ENCODE measurements around the gene TTC6.
A peak's percentile ranks its signal among the peaks of the same experiment; 100 is the strongest.

TTC6 gene

GRCh38 chr14:37566811-37567371 is 28.5 kb upstream of the TTC6 start:
- DNase-seq: no peak
- no peaks in the 10 kb centered on the region for H3K36me3 Mint-ChIP-seq (ENCODE audit: low read depth)
- peak overlapping the region; percentile 46 for H3K27ac Mint-ChIP-seq
- H3K4me1 Mint-ChIP-seq: peaks cover 4% of the 10 kb centered on the region
- H3K9me3 Mint-ChIP-seq: no peaks in the 10 kb centered on the region
- H3K27me3 Mint-ChIP-seq (ENCODE audit: low read depth, poor library complexity): no peaks in the 10 kb centered on the region
- no peak overlapping the region for H3K4me3 Mint-ChIP-seq
- no peak for TF ChIP-seq CTCF (IDR thresholded peaks at IDR 0.05)

- Mint-ChIP-seq H3K4me1 (peaks cover 4% of the 10 kb centered on the region), H3K27me3 (ENCODE audit: low read depth, poor library complexity) (no peaks in the 10 kb centered on the region), H3K36me3 (ENCODE audit: low read depth) (no peaks in the 10 kb centered on the region), H3K9me3 (no peaks in the 10 kb centered on the region), H3K4me3 (no peak overlapping the region), H3K27ac (no peak overlapping the region)
- no peak for TF ChIP-seq CTCF (IDR thresholded peaks at IDR 0.05)
- DNase-seq: no peak
Measured at GRCh38 chr14:37569729-37570128, 25.7 kb upstream of the TTC6 start.

- no peaks in the 10 kb centered on the region for H3K9me3 Mint-ChIP-seq
Measured at GRCh38 chr14:37571391-37571790, 24.0 kb upstream of the TTC6 start.

GRCh38 chr14:37573356-37573755 is 22.1 kb upstream of the TTC6 start:
- DNase-seq: no peak
- no peak for TF ChIP-seq CTCF (IDR thresholded peaks at IDR 0.05)
- Mint-ChIP-seq H3K27me3 (ENCODE audit: low read depth, poor library complexity) (peaks cover 15% of the 10 kb centered on the region), H3K4me3 (no peak overlapping the region), H3K27ac (no peak overlapping the region), H3K4me1 (no peaks in the 10 kb centered on the region), H3K9me3 (no peaks in the 10 kb centered on the region), H3K36me3 (ENCODE audit: low read depth) (no peaks in the 10 kb centered on the region)

More at GRCh38 chr14:37571391-37571790, 24.0 kb upstream of the TTC6 start:
- Mint-ChIP-seq H3K27ac (no peak overlapping the region), H3K27me3 (ENCODE audit: low read depth, poor library complexity) (no peaks in the 10 kb centered on the region), H3K4me1 (peaks cover 4% of the 10 kb centered on the region), H3K4me3 (no peak overlapping the region), H3K36me3 (ENCODE audit: low read depth) (no peaks in the 10 kb centered on the region)
- no peak for TF ChIP-seq CTCF (IDR thresholded peaks at IDR 0.05)
- no peak for DNase-seq

GRCh38 chr14:37579274-37579673 is 16.2 kb upstream of the TTC6 start:
- peaks cover 70% of the 10 kb centered on the region for H3K27me3 Mint-ChIP-seq (ENCODE audit: low read depth, poor library complexity)
- TF ChIP-seq CTCF (IDR thresholded peaks at IDR 0.05): no peak
- H3K4me1 Mint-ChIP-seq: peaks cover 7% of the 10 kb centered on the region
- H3K9me3 Mint-ChIP-seq: no peaks in the 10 kb centered on the region
- no peak overlapping the region for H3K27ac Mint-ChIP-seq
- no peaks in the 10 kb centered on the region for H3K36me3 Mint-ChIP-seq (ENCODE audit: low read depth)
- H3K4me3 Mint-ChIP-seq: no peak overlapping the region
- peak; percentile 17 for DNase-seq

GRCh38 chr14:37580146-37580545 is 15.3 kb upstream of the TTC6 start:
- H3K4me3 Mint-ChIP-seq: no peak overlapping the region
- H3K9me3 Mint-ChIP-seq: no peaks in the 10 kb centered on the region
- H3K4me1 Mint-ChIP-seq: peaks cover 7% of the 10 kb centered on the region
- H3K36me3 Mint-ChIP-seq (ENCODE audit: low read depth): no peaks in the 10 kb centered on the region
- H3K27ac Mint-ChIP-seq: no peak overlapping the region
- TF ChIP-seq CTCF (IDR thresholded peaks at IDR 0.05): no peak
- peaks cover 79% of the 10 kb centered on the region for H3K27me3 Mint-ChIP-seq (ENCODE audit: low read depth, poor library complexity)
- no peak for DNase-seq
